GM23338 (cell line): Measurements from ENCODE around the gene NXF1. TPM values are rescaled to one million over a fixed set of nuclear protein-coding genes. Genes with fewer than 3 reads are reported as not detected.
A peak's percentile ranks its signal among the peaks of the same experiment; 100 is the strongest.

Experiments used
- ATAC-seq: fragments of 200-7000 bp; cut with Tn5 transposase; 3 replicates; pipeline ENCODE4 v1.9.1; 2020
- DNase-seq: peaks from one replicate; pipeline ENCODE4 v3.0.0-alpha.2; 2015; ENCODE audit warnings: low spot score
- H2AFZ ChIP-seq: fragments of 200-600 bp; sonication (generic); 2 replicates; pipeline ENCODE4 v1.8.0; 2016; ENCODE audit warnings: antibody characterized with exemption, mild to moderate bottlenecking, moderate library complexity
- H3F3A ChIP-seq: fragments of 200-600 bp; sonication (generic); replicated peaks from 2 replicates; pipeline ENCODE4 v1.8.0; 2017; ENCODE audit warnings: antibody characterized with exemption, mixed run types, low read depth
- H3K27ac ChIP-seq: fragments of 200-600 bp; sonication (generic); 2 replicates; pipeline ENCODE4 v1.6.1; 2016; ENCODE audit warnings: low read depth
- H3K27me3 ChIP-seq: fragments of 200-600 bp; sonication (generic); 2 replicates; pipeline ENCODE4 v1.8.0; 2016; ENCODE audit warnings: mild to moderate bottlenecking, mixed run types, moderate library complexity; ENCODE audit not compliant: insufficient read depth
- H3K36me3 ChIP-seq: fragments of 200-600 bp; sonication (generic); 2 replicates; pipeline ENCODE4 v1.8.0; 2016; ENCODE audit warnings: mild to moderate bottlenecking; ENCODE audit not compliant: insufficient read depth
- H3K4me1 ChIP-seq: fragments of 200-600 bp; sonication (generic); 2 replicates; pipeline ENCODE4 v1.8.0; 2016; ENCODE audit warnings: mild to moderate bottlenecking, moderate library complexity; ENCODE audit not compliant: insufficient read depth
- H3K4me2 ChIP-seq: fragments of 200-600 bp; sonication (generic); 2 replicates; pipeline ENCODE4 v1.7.1; 2017; ENCODE audit warnings: mixed run types
- H3K4me3 ChIP-seq: fragments of 200-600 bp; sonication (generic); 2 replicates; pipeline ENCODE4 v1.6.1; 2016; ENCODE audit warnings: mixed run types
- H3K79me2 ChIP-seq: fragments of 200-600 bp; sonication (generic); replicated peaks from 2 replicates; pipeline ENCODE4 v1.8.0; 2017; ENCODE audit warnings: mild to moderate bottlenecking; ENCODE audit not compliant: insufficient read depth
- H3K9me2 ChIP-seq: fragments of 200-600 bp; sonication (generic); 2 replicates; pipeline ENCODE4 v1.8.0; 2017; ENCODE audit not compliant: insufficient read depth
- H4K20me1 ChIP-seq: fragments of 200-600 bp; sonication (generic); replicated peaks from 2 replicates; pipeline ENCODE4 v1.8.0; 2017; ENCODE audit warnings: mild to moderate bottlenecking; ENCODE audit not compliant: insufficient read depth
- H3K27ac Mint-ChIP-seq: 2 replicates; pipeline ENCODE4 v1.8.0; 2020; ENCODE audit warnings: inconsistent platforms, mild to moderate bottlenecking, moderate library complexity, mixed read lengths
- H3K27me3 Mint-ChIP-seq: 3 replicates; pipeline ENCODE4 v1.8.0; 2022; ENCODE audit warnings: low read depth, mild to moderate bottlenecking, moderate library complexity, mixed read lengths, inconsistent platforms; ENCODE audit not compliant: insufficient read depth, poor library complexity
- H3K36me3 Mint-ChIP-seq: 3 replicates; pipeline ENCODE4 v1.8.0; 2021; ENCODE audit warnings: low read depth, mild to moderate bottlenecking, inconsistent platforms, moderate library complexity, mixed read lengths
- H3K4me1 Mint-ChIP-seq: 3 replicates; pipeline ENCODE4 v1.8.0; 2020; ENCODE audit warnings: mild to moderate bottlenecking, inconsistent platforms, mixed read lengths
- H3K4me3 Mint-ChIP-seq: 3 replicates; pipeline ENCODE4 v1.8.0; 2021; ENCODE audit warnings: moderate library complexity, mild to moderate bottlenecking, inconsistent platforms, mixed read lengths
- H3K9me3 Mint-ChIP-seq: 3 replicates; pipeline ENCODE4 v1.8.0; 2020; ENCODE audit warnings: moderate library complexity, mild to moderate bottlenecking, inconsistent platforms, mixed read lengths
- CTCF ChIP-seq, 2 experiments: fragments of 200-600 bp in 1 of 2; sonication (generic) in 1 of 2; conservative IDR thresholded peaks; 2 replicates each; pipeline versions ENCODE4 v1.5.1 to v1.6.1; 2016 to 2017; ENCODE audit warnings: antibody characterized with exemption in 2 of 2, low read depth in 2 of 2, mild to moderate bottlenecking in 2 of 2, moderate library complexity in 1 of 2
- EZH2 ChIP-seq: fragments of 200-600 bp; sonication (generic); IDR thresholded peaks from one replicate; pipeline ENCODE4 v1.8.0; 2017; ENCODE audit warnings: antibody characterized with exemption, mild to moderate bottlenecking, low read depth; ENCODE audit not compliant: unreplicated experiment
- EZH2phosphoT487 ChIP-seq: fragments of 200-600 bp; sonication (generic); IDR thresholded peaks from one replicate; pipeline ENCODE4 v1.8.1; 2018; ENCODE audit warnings: antibody characterized with exemption; ENCODE audit not compliant: unreplicated experiment
- JUNB ChIP-seq: IDR thresholded peaks from one replicate; pipeline ENCODE4 v1.6.1; 2016; ENCODE audit warnings: antibody characterized with exemption; ENCODE audit not compliant: unreplicated experiment
- NANOG ChIP-seq: IDR thresholded peaks from 2 replicates; pipeline ENCODE4 v1.6.1; 2016; ENCODE audit warnings: antibody characterized with exemption, borderline replicate concordance
- POLR2AphosphoS5 ChIP-seq: IDR thresholded peaks from 2 replicates; pipeline ENCODE4 v1.6.1; 2016; ENCODE audit warnings: antibody characterized with exemption, low read depth
- STAT1 ChIP-seq: IDR thresholded peaks from one replicate; pipeline ENCODE4 v1.6.1; 2016; ENCODE audit warnings: antibody characterized with exemption; ENCODE audit not compliant: unreplicated experiment
- ZNF114 ChIP-seq: fragments of 250-450 bp; sonication (Bioruptor Pico); IDR thresholded peaks from 2 replicates; pipeline ENCODE4 v1.5.0; 2020; ENCODE audit warnings: mild to moderate bottlenecking, moderate library complexity
- ZNF331 ChIP-seq: fragments of 250-450 bp; sonication (Bioruptor Pico); IDR thresholded peaks from 2 replicates; pipeline ENCODE4 v1.5.0; 2020; ENCODE audit warnings: low read depth, mild to moderate bottlenecking, moderate library complexity
- polyA plus RNA-seq: library from polyadenylated mRNA; unstranded; fragments of >200 nt; fragmentation: Nextera tagmentation; extraction: Ambion mirVana; gene quantifications from 2 replicates; pipeline ENCODE4 v1.2.1, GENCODE V29; 2016
- total RNA-seq: library from RNA; depleted of rRNA; stranded (reverse); fragments of >200 nt; shearing (Covaris generic); gene quantifications from 2 replicates; pipeline ENCODE4 v1.2.3, GENCODE V29; 2014
- TF ChIP-seq, protein P1 (sequence below): IDR thresholded peaks from 2 replicates; pipeline ENCODE4 v1.6.1; 2016; ENCODE audit warnings: antibody characterized with exemption
- TF ChIP-seq, protein P2 (sequence below): IDR thresholded peaks from one replicate; pipeline ENCODE4 v1.6.1; 2018; ENCODE audit warnings: antibody characterized with exemption; ENCODE audit not compliant: unreplicated experiment

Gene NXF1
- total and polyA plus RNA-seq, 2 experiments from 2014 or later, result 31.7 to 31.8 TPM

DNA sequence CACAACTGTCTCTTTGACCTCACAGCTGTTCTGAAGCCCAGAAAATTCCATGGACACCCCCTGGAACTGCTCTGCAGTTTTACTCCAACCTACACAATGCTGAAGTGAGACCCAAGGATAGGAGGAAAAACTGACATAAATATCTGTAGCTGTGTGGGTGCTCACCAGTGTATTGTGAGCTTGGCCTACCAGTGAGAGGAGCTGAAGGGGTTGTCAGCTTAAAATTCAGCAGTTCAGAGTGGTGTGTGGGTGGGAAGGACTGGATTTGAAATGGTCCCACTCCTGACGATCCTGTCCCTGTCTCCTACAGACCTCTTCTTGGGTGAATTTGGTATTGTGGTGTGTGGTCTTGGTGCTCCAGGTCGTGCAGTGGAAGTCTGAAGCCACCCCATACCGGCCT, 15.7 kb downstream of the NXF1 start:
- ATAC-seq (no peak), DNase-seq (no peak)
- peaks cover 29% of the 10 kb centered on the region for H3K4me1 Mint-ChIP-seq
- no peak overlapping the region for H3K4me3 ChIP-seq
- H3K4me1 ChIP-seq, result peaks cover 11% of the 10 kb centered on the region; the same call in 1 of the 2 replicates
- H3K9me2 ChIP-seq, result no peaks in the 10 kb centered on the region
- H3K27me3 Mint-ChIP-seq, result peaks cover 21% of the 10 kb centered on the region
- no peak overlapping the region for H3K27ac ChIP-seq
- H3K36me3 Mint-ChIP-seq, result peaks cover 70% of the 10 kb centered on the region
- peaks cover 3% of the 10 kb centered on the region for H4K20me1 ChIP-seq
- no peaks in the 10 kb centered on the region for H3K27me3 ChIP-seq
- no peak overlapping the region for H2AFZ ChIP-seq
- peaks cover 40% of the 10 kb centered on the region for H3K79me2 ChIP-seq
- no peaks in the 10 kb centered on the region; the same call in 2 of the 3 replicates for H3K9me3 Mint-ChIP-seq
- H3K4me2 ChIP-seq, result no peak overlapping the region
- H3K27ac Mint-ChIP-seq, result no peak overlapping the region
- TF ChIP-seq JUNB (no peak), STAT1 (no peak), ZNF331 (CRISPR knock-in tag) (no peak), EZH2phosphoT487 (no peak), CTCF (conservative IDR thresholded peaks at IDR 0.05; ENCODE audit: low read depth in 2 of 2) (no peak), ZNF114 (CRISPR knock-in tag) (no peak), POLR2AphosphoS5 (no peak)
- TF ChIP-seq, protein P1, sequence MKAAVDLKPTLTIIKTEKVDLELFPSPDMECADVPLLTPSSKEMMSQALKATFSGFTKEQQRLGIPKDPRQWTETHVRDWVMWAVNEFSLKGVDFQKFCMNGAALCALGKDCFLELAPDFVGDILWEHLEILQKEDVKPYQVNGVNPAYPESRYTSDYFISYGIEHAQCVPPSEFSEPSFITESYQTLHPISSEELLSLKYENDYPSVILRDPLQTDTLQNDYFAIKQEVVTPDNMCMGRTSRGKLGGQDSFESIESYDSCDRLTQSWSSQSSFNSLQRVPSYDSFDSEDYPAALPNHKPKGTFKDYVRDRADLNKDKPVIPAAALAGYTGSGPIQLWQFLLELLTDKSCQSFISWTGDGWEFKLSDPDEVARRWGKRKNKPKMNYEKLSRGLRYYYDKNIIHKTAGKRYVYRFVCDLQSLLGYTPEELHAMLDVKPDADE, result no peak
- TF ChIP-seq, protein P2, sequence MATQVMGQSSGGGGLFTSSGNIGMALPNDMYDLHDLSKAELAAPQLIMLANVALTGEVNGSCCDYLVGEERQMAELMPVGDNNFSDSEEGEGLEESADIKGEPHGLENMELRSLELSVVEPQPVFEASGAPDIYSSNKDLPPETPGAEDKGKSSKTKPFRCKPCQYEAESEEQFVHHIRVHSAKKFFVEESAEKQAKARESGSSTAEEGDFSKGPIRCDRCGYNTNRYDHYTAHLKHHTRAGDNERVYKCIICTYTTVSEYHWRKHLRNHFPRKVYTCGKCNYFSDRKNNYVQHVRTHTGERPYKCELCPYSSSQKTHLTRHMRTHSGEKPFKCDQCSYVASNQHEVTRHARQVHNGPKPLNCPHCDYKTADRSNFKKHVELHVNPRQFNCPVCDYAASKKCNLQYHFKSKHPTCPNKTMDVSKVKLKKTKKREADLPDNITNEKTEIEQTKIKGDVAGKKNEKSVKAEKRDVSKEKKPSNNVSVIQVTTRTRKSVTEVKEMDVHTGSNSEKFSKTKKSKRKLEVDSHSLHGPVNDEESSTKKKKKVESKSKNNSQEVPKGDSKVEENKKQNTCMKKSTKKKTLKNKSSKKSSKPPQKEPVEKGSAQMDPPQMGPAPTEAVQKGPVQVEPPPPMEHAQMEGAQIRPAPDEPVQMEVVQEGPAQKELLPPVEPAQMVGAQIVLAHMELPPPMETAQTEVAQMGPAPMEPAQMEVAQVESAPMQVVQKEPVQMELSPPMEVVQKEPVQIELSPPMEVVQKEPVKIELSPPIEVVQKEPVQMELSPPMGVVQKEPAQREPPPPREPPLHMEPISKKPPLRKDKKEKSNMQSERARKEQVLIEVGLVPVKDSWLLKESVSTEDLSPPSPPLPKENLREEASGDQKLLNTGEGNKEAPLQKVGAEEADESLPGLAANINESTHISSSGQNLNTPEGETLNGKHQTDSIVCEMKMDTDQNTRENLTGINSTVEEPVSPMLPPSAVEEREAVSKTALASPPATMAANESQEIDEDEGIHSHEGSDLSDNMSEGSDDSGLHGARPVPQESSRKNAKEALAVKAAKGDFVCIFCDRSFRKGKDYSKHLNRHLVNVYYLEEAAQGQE, result no peak
- peak overlapping the region; percentile 93; the same call in 2 of the 3 replicates for H3K4me3 Mint-ChIP-seq
- H3F3A ChIP-seq, result peaks cover 67% of the 10 kb centered on the region
- H3K36me3 ChIP-seq, result peaks cover 25% of the 10 kb centered on the region

DNA sequence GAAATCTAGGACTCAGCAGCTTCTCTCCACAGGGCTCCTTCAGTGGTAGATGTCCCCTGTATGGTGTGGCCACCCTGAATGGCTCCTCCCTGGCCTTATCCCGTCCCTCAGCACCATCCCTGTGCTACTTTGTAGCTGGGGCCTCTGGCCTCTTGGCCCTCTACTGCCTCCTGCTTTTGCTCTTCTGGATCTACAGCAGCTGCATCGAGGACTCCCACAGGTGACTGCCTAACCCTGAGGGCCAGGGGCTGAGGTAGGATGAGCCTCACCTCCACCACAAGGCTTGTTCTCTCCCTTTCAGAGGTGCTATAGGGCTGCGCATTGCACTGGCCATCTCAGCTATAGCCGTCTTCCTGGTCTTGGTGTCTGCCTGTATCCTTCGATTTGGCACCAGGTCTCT, 16.2 kb downstream of the NXF1 start:
- peaks cover 40% of the 10 kb centered on the region for H3K79me2 ChIP-seq
- Mint-ChIP-seq H3K27me3 (peaks cover 21% of the 10 kb centered on the region), H3K4me3 (peak overlapping the region; percentile 93), H3K27ac (no peak overlapping the region; the same call in 1 of the 2 replicates), H3K9me3 (no peaks in the 10 kb centered on the region; the same call in 2 of the 3 replicates), H3K36me3 (peaks cover 65% of the 10 kb centered on the region), H3K4me1 (peaks cover 29% of the 10 kb centered on the region)
- H3K27me3 ChIP-seq, result no peaks in the 10 kb centered on the region
- peaks cover 11% of the 10 kb centered on the region; the same call in 1 of the 2 replicates for H3K4me1 ChIP-seq
- no peaks in the 10 kb centered on the region for H3K9me2 ChIP-seq
- peaks cover 3% of the 10 kb centered on the region for H4K20me1 ChIP-seq
- peaks cover 21% of the 10 kb centered on the region for H3K36me3 ChIP-seq
- peaks cover 62% of the 10 kb centered on the region for H3F3A ChIP-seq
- H3K4me2 ChIP-seq, result no peak overlapping the region
- TF ChIP-seq NANOG (no peak), CTCF (conservative IDR thresholded peaks at IDR 0.05; ENCODE audit: low read depth in 2 of 2) (peak; percentile 26 to 30; a peak in 3 of 4 replicates), EZH2 (no peak)
- H3K4me3 ChIP-seq, result peak overlapping the region; percentile 77; the same call in 1 of the 2 replicates
- DNase-seq (peak; percentile 39), ATAC-seq (no peak; the same call in 2 of the 3 replicates)
- no peak overlapping the region; the same call in 1 of the 2 replicates for H3K27ac ChIP-seq
- no peak overlapping the region for H2AFZ ChIP-seq
